ENCODE data around the gene SELENOI.

The SELENOI gene

DNA sequence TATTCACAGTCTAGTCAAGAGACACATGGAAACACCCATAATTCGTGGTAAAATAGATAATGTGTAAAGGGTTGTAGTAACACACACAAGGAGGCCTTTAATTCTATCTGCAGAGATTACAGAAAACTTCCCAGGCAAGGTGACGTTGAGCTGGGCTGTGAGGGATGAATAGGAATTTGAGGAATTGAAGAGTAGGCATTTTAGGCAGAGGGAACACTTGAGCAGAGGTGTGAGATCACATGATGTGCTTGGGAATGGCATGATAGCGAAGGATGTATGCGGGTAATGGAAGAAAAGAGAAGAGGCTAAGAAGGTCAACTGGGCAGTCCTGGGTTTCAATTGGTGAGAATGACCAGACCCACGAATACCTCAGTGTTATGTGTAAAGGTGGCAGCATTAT lies 76.0 kb downstream of the SELENOI start:
- no peaks in the 10 kb centered on the region for H3K27me3 ChIP-seq (replicated peaks; ENCODE audit: insufficient read depth, low read length)
- no peaks in the 10 kb centered on the region for H3F3A ChIP-seq (ENCODE audit: insufficient read depth, low read length)
- H3K9ac ChIP-seq (ENCODE audit: low read length) = no peak overlapping the region
- H3K79me2 ChIP-seq (ENCODE audit: low read length) = no peaks in the 10 kb centered on the region
- no peaks in the 10 kb centered on the region for H3K9me3 ChIP-seq (replicated peaks; ENCODE audit: insufficient read depth, low read length)
- H4K20me1 ChIP-seq (ENCODE audit: insufficient read depth, low read length) = no peaks in the 10 kb centered on the region
- H3K36me3 ChIP-seq (replicated peaks; ENCODE audit: insufficient read depth, low read length) = no peaks in the 10 kb centered on the region
- no peak overlapping the region for H3K4me2 ChIP-seq (ENCODE audit: low read depth, low read length)
- H3K27ac ChIP-seq (ENCODE audit: low read length) = no peak overlapping the region
- H3K4me3 ChIP-seq (ENCODE audit: low read length) = no peak overlapping the region
- no peak overlapping the region for H2AFZ ChIP-seq (ENCODE audit: low read length)
- no peaks in the 10 kb centered on the region for H3K4me1 ChIP-seq (ENCODE audit: low read length)
- no peaks in the 10 kb centered on the region for H3K9me2 ChIP-seq (replicated peaks; ENCODE audit: insufficient read depth, low read length)
- TF ChIP-seq EZH2phosphoT487 (IDR thresholded peaks at IDR 0.05; ENCODE audit: low read length) (no peak), EZH2 (optimal IDR thresholded peaks at IDR 0.05; ENCODE audit: low read depth, low read length) (no peak)
- TF ChIP-seq, protein P1, sequence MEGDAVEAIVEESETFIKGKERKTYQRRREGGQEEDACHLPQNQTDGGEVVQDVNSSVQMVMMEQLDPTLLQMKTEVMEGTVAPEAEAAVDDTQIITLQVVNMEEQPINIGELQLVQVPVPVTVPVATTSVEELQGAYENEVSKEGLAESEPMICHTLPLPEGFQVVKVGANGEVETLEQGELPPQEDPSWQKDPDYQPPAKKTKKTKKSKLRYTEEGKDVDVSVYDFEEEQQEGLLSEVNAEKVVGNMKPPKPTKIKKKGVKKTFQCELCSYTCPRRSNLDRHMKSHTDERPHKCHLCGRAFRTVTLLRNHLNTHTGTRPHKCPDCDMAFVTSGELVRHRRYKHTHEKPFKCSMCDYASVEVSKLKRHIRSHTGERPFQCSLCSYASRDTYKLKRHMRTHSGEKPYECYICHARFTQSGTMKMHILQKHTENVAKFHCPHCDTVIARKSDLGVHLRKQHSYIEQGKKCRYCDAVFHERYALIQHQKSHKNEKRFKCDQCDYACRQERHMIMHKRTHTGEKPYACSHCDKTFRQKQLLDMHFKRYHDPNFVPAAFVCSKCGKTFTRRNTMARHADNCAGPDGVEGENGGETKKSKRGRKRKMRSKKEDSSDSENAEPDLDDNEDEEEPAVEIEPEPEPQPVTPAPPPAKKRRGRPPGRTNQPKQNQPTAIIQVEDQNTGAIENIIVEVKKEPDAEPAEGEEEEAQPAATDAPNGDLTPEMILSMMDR (IDR thresholded peaks at IDR 0.05; ENCODE audit: low read length) = no peak
- DNase-seq = no peak

DNA sequence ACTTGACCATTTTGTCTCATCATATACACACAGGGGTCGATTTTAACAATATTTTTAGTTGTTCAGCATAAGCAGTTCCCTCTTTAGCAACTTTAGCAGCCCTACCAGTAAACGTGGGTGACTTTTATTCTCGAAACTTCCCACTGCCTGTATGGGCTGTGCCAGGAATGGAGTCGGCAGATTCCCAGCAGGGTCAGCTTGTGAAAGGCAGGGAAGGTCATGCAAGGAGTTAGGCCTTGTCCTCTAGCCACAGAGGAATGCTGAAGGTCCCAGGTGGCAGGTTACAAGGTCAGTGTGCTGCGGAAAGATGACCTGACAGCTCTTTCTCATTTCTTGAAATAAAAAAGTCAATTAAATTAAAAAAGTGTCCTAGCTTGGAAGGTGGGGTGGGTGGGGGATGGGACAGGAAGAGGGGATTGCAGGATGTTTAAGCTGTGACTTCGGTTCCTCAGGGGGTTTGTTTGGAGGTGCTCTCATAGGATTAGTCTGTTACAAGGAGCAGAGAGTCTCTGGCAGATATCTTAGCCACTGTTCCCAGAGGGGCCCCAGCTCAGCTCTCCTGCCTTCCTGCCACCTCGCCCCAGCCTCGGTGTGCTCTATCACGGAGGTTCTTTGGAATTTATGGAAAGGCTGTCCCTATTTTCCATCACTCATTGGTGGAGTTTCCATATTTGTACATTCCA lies 77.1 kb downstream of the SELENOI start:
- H3F3A ChIP-seq (ENCODE audit: insufficient read depth, low read length) = no peaks in the 10 kb centered on the region
- H3K9me2 ChIP-seq (replicated peaks; ENCODE audit: insufficient read depth, low read length) = no peaks in the 10 kb centered on the region
- DNase-seq = no peak
- H4K20me1 ChIP-seq (ENCODE audit: insufficient read depth, low read length) = no peaks in the 10 kb centered on the region
- no peaks in the 10 kb centered on the region for H3K79me2 ChIP-seq (ENCODE audit: low read length)
- H3K4me1 ChIP-seq (ENCODE audit: low read length) = no peaks in the 10 kb centered on the region
- H3K27ac ChIP-seq (ENCODE audit: low read length) = no peak overlapping the region
- no peak overlapping the region for H3K4me3 ChIP-seq (ENCODE audit: low read length)
- no peaks in the 10 kb centered on the region for H3K36me3 ChIP-seq (replicated peaks; ENCODE audit: insufficient read depth, low read length)
- H3K9me3 ChIP-seq (replicated peaks; ENCODE audit: insufficient read depth, low read length) = no peaks in the 10 kb centered on the region
- H3K27me3 ChIP-seq (replicated peaks; ENCODE audit: insufficient read depth, low read length) = no peaks in the 10 kb centered on the region
- no peak overlapping the region for H2AFZ ChIP-seq (ENCODE audit: low read length)
- no peak overlapping the region for H3K4me2 ChIP-seq (ENCODE audit: low read depth, low read length)
- H3K9ac ChIP-seq (ENCODE audit: low read length) = no peak overlapping the region
- no peak for TF ChIP-seq EZH2 (optimal IDR thresholded peaks at IDR 0.05; ENCODE audit: low read depth, low read length)
- no peak for TF ChIP-seq EZH2phosphoT487 (IDR thresholded peaks at IDR 0.05; ENCODE audit: low read length)
- TF ChIP-seq, protein P1 (IDR thresholded peaks at IDR 0.05; ENCODE audit: low read length) = no peak

DNA sequence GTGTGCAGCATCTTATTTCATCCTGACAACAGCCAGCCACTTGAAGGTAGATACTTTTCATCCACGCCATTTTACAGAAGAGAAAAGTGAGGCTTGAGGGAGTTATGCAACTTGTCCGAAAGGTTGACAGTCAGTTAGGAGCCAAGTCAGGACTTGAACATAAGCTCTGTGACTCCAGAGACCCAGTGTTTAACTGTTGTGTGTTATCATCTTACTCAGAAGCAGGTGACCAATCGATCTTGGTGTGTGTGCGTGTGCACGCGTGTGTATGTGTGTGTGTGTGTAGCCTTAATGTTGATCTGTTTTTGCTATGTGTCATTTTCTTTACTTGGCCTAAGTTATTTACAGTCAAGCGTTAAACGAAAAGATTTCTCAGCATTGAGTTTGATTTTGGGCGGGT lies 77.8 kb downstream of the SELENOI start:
- H3K4me1 ChIP-seq (ENCODE audit: low read length) = no peaks in the 10 kb centered on the region
- H3K36me3 ChIP-seq (replicated peaks; ENCODE audit: insufficient read depth, low read length) = no peaks in the 10 kb centered on the region
- H3K4me3 ChIP-seq (ENCODE audit: low read length) = no peak overlapping the region
- H3K27ac ChIP-seq (ENCODE audit: low read length) = no peak overlapping the region
- H3K79me2 ChIP-seq (ENCODE audit: low read length) = no peaks in the 10 kb centered on the region
- H3K9me2 ChIP-seq (replicated peaks; ENCODE audit: insufficient read depth, low read length) = no peaks in the 10 kb centered on the region
- no peak for DNase-seq
- TF ChIP-seq EZH2 (optimal IDR thresholded peaks at IDR 0.05; ENCODE audit: low read depth, low read length) = no peak
- TF ChIP-seq EZH2phosphoT487 (IDR thresholded peaks at IDR 0.05; ENCODE audit: low read length) = no peak
- TF ChIP-seq, protein P1 (IDR thresholded peaks at IDR 0.05; ENCODE audit: low read length) = no peak
- H3K9ac ChIP-seq (ENCODE audit: low read length) = no peak overlapping the region
- H2AFZ ChIP-seq (ENCODE audit: low read length) = no peak overlapping the region
- H3K9me3 ChIP-seq (replicated peaks; ENCODE audit: insufficient read depth, low read length) = no peaks in the 10 kb centered on the region
- no peaks in the 10 kb centered on the region for H3F3A ChIP-seq (ENCODE audit: insufficient read depth, low read length)
- H3K27me3 ChIP-seq (replicated peaks; ENCODE audit: insufficient read depth, low read length) = no peaks in the 10 kb centered on the region
- no peak overlapping the region for H3K4me2 ChIP-seq (ENCODE audit: low read depth, low read length)
- H4K20me1 ChIP-seq (ENCODE audit: insufficient read depth, low read length) = no peaks in the 10 kb centered on the region

Measured in MM.1S (cell line).